ENCODE measurements around the gene SLC10A2. TPM values are rescaled to one million over a fixed set of nuclear protein-coding genes. Genes with fewer than 3 reads are reported as not detected.

The SLC10A2 gene
- polyA plus RNA-seq, 3 donors: not detected

GRCh38 chr13:103018556-103018955, 47.7 kb downstream of the SLC10A2 start:
- H3K36me3 Mint-ChIP-seq: no peaks in the 10 kb centered on the region
- no peak overlapping the region for H3K27ac Mint-ChIP-seq

GRCh38 chr13:103012646-103013045, 53.6 kb downstream of the SLC10A2 start:
- Histone ChIP-seq H2AFZ (ENCODE audit: insufficient read depth, low read depth, low read length, poor library complexity, severe bottlenecking) (no peak overlapping the region), H3K4me2 (replicated peaks; ENCODE audit: extremely low read depth, low read length, poor library complexity, severe bottlenecking) (no peak overlapping the region), H3K4me1 (ENCODE audit: control insufficient read depth in 1 of 2, insufficient read depth in 2 of 2, low read length in 2 of 2) (no peaks in the 10 kb centered on the region), H4K20me1 (ENCODE audit: insufficient read depth, low read length) (no peaks in the 10 kb centered on the region), H3K36me3 (replicated peaks in 1 of 2; ENCODE audit: control insufficient read depth in 1 of 2, insufficient read depth in 2 of 2, low read length in 2 of 2) (no peaks in the 10 kb centered on the region), H3K9me3 (replicated peaks in 1 of 2; ENCODE audit: control insufficient read depth in 1 of 2, insufficient read depth in 1 of 2, low read length in 2 of 2) (no peaks in the 10 kb centered on the region), H3K4me3 (replicated peaks in 1 of 3; ENCODE audit: low read depth in 2 of 3, low read length in 3 of 3) (no peak overlapping the region), H3K9ac (ENCODE audit: insufficient read depth, low read length, poor library complexity, severe bottlenecking) (no peak overlapping the region), H3K27me3 (ENCODE audit: control insufficient read depth in 2 of 2, insufficient read depth in 2 of 2, low read length in 2 of 2) (no peaks in the 10 kb centered on the region), H3K27ac (ENCODE audit: low read depth in 1 of 2, low read length in 2 of 2) (no peak overlapping the region), H3K79me2 (ENCODE audit: insufficient read depth, low read length) (no peaks in the 10 kb centered on the region)
- no peak overlapping the region for H3K4me3 Mint-ChIP-seq
- no peak overlapping the region for H3K27ac Mint-ChIP-seq
- peaks cover 0 to 11% (median 4%) of the 10 kb centered on the region in 7 donors for H3K9me3 Mint-ChIP-seq
- H3K4me1 Mint-ChIP-seq: peaks cover under 1% of the 10 kb centered on the region
- WGBS (ENCODE audit: insufficient coverage): no CpG with 5 or more reads among the region's 3 CpGs
- H3K36me3 Mint-ChIP-seq: no peaks in the 10 kb centered on the region
- intact Hi-C loops (cut with micrococcal nuclease): no loop called here
- H3K27me3 Mint-ChIP-seq (ENCODE audit: low read depth in 3 of 3): no peaks in the 10 kb centered on the region
- TF ChIP-seq CTCF (IDR thresholded peaks at IDR 0.05): no peak
- DNase-seq: no peak

More at GRCh38 chr13:103018556-103018955, 47.7 kb downstream of the SLC10A2 start:
- intact Hi-C loops (cut with micrococcal nuclease): no loop called here
- Histone ChIP-seq H4K20me1 (ENCODE audit: insufficient read depth, low read length) (no peaks in the 10 kb centered on the region), H3K4me2 (replicated peaks; ENCODE audit: extremely low read depth, low read length, poor library complexity, severe bottlenecking) (no peak overlapping the region), H2AFZ (ENCODE audit: insufficient read depth, low read depth, low read length, poor library complexity, severe bottlenecking) (no peak overlapping the region), H3K9me3 (replicated peaks in 1 of 2; ENCODE audit: control insufficient read depth in 1 of 2, insufficient read depth in 1 of 2, low read length in 2 of 2) (peaks cover 0 to 2% of the 10 kb centered on the region in 2 donors), H3K9ac (ENCODE audit: insufficient read depth, low read length, poor library complexity, severe bottlenecking) (no peak overlapping the region), H3K36me3 (replicated peaks in 1 of 2; ENCODE audit: control insufficient read depth in 1 of 2, insufficient read depth in 2 of 2, low read length in 2 of 2) (no peaks in the 10 kb centered on the region), H3K4me3 (replicated peaks in 1 of 3; ENCODE audit: low read depth in 2 of 3, low read length in 3 of 3) (no peak overlapping the region), H3K79me2 (ENCODE audit: insufficient read depth, low read length) (no peaks in the 10 kb centered on the region), H3K27ac (ENCODE audit: low read depth in 1 of 2, low read length in 2 of 2) (no peak overlapping the region), H3K4me1 (ENCODE audit: control insufficient read depth in 1 of 2, insufficient read depth in 2 of 2, low read length in 2 of 2) (no peaks in the 10 kb centered on the region), H3K27me3 (ENCODE audit: control insufficient read depth in 2 of 2, insufficient read depth in 2 of 2, low read length in 2 of 2) (no peaks in the 10 kb centered on the region)
- WGBS (ENCODE audit: insufficient coverage): no CpG with 5 or more reads among the region's 2 CpGs
- Mint-ChIP-seq H3K4me3 (no peak overlapping the region), H3K4me1 (no peaks in the 10 kb centered on the region), H3K27me3 (ENCODE audit: low read depth in 3 of 3) (peaks cover 0 to 1% (median 1%) of the 10 kb centered on the region in 3 donors), H3K9me3 (peaks cover 0 to 8% (median 3%) of the 10 kb centered on the region in 7 donors)
- no peak for TF ChIP-seq CTCF (IDR thresholded peaks at IDR 0.05)
- no peak for DNase-seq

Measured in CD14-positive monocyte (primary cell).